Measurements from ENCODE around the gene RTN4R. TPM values are rescaled to one million over a fixed set of nuclear protein-coding genes. Genes with fewer than 3 reads are reported as not detected.

Gene RTN4R
- total RNA-seq, 1 donor from 2014 or later: 36.0 TPM

DNA sequence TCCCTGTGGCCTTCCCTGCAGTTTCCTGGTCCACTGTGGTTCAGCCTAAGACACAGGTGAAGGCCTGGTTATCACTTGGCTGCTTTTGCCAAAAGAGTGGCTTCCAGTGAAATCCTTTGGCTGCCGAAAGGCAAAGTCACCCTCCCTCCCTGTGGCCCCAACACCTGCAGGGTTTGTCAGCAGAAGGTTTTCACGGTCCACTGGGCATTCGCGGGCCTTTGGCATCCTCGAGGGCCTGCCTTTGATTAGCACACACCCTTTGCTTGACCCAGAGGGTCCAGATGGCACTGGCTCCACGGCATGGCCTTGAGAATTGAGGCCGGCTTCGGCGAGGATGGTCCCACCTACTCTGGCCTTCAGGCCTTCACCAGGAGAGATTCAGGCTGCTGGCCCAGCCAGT lies 35.3 kb downstream of the RTN4R start:
- Mint-ChIP-seq H3K9me3 (ENCODE audit: low read depth) (no peaks in the 10 kb centered on the region), H3K36me3 (ENCODE audit: insufficient read depth) (no peaks in the 10 kb centered on the region), H3K27ac (no peak overlapping the region), H3K4me3 (ENCODE audit: low read depth) (no peak overlapping the region), H3K27me3 (peaks cover 7% of the 10 kb centered on the region), H3K4me1 (ENCODE audit: low read depth) (peaks cover 7% of the 10 kb centered on the region)
- TF ChIP-seq, protein P1, sequence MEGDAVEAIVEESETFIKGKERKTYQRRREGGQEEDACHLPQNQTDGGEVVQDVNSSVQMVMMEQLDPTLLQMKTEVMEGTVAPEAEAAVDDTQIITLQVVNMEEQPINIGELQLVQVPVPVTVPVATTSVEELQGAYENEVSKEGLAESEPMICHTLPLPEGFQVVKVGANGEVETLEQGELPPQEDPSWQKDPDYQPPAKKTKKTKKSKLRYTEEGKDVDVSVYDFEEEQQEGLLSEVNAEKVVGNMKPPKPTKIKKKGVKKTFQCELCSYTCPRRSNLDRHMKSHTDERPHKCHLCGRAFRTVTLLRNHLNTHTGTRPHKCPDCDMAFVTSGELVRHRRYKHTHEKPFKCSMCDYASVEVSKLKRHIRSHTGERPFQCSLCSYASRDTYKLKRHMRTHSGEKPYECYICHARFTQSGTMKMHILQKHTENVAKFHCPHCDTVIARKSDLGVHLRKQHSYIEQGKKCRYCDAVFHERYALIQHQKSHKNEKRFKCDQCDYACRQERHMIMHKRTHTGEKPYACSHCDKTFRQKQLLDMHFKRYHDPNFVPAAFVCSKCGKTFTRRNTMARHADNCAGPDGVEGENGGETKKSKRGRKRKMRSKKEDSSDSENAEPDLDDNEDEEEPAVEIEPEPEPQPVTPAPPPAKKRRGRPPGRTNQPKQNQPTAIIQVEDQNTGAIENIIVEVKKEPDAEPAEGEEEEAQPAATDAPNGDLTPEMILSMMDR (IDR thresholded peaks at IDR 0.05; ENCODE audit: unreplicated experiment): no peak
- DNase-seq (ENCODE audit: low spot score, unreplicated experiment): no peak

DNA sequence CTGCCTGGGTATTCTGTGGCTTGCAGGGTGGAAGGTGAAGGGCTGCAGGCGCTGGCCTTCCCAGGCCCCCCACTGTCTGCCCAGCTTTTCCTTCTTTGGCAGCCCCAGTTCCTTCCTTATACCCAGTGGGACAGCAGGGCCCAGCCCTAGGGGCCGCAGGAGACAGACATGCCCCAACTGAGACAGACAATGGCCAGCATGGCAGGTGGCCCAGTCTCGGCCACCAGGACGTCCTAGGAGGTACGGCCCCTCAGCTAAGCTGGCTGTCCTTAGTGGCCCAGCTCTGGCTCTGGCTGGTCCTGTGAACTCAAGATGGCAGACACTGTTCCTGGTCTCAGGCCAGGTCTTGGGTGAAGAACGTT lies 35.9 kb downstream of the RTN4R start:
- no peaks in the 10 kb centered on the region for H3K9me3 Mint-ChIP-seq (ENCODE audit: low read depth)
- peaks cover 7% of the 10 kb centered on the region for H3K4me1 Mint-ChIP-seq (ENCODE audit: low read depth)
- no peaks in the 10 kb centered on the region for H3K36me3 Mint-ChIP-seq (ENCODE audit: insufficient read depth)
- H3K4me3 Mint-ChIP-seq (ENCODE audit: low read depth): no peak overlapping the region
- peaks cover 7% of the 10 kb centered on the region for H3K27me3 Mint-ChIP-seq
- no peak for DNase-seq (ENCODE audit: low spot score, unreplicated experiment)
- no peak overlapping the region for H3K27ac Mint-ChIP-seq
- TF ChIP-seq, protein P1 (IDR thresholded peaks at IDR 0.05; ENCODE audit: unreplicated experiment): no peak

DNA sequence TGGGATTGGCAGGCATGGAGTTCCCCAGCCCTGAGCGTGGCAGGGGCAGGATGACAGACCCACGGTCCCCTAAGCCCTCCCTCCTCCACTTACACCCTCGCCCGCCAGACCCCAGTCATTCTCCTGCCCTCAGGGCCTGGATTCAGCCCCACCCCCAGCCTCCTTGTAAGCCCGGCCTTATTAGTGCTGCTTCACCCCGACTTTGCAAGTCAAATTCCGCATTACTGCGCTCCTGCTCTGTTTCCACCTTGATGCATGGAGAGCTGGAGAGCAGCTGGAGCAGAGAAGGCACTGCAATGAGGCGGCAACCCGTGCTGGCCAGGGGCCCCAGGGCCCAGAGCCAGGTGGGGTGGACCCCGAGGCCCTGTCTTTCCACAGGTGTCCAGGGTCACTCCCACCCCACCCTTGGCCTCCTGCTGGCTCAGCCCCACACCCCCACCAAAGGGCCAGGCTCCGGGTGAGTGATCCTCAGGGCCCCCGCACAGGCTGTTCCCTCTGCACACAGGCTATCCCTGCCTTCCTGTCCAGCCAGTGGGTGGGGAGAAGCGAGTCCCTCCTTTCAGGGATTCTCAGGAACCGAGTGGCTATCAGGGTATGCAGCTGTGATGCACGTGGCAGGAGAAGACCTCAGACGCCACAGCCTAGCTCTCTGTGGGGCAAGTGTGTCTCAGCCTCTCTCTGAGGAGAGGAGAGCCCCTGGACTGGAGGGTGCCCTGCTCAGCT lies 36.4 kb downstream of the RTN4R start:
- Mint-ChIP-seq H3K4me3 (ENCODE audit: low read depth) (no peak overlapping the region), H3K27me3 (peaks cover 7% of the 10 kb centered on the region), H3K9me3 (ENCODE audit: low read depth) (no peaks in the 10 kb centered on the region), H3K4me1 (ENCODE audit: low read depth) (peaks cover 7% of the 10 kb centered on the region), H3K36me3 (ENCODE audit: insufficient read depth) (no peaks in the 10 kb centered on the region), H3K27ac (no peak overlapping the region)
- DNase-seq (ENCODE audit: low spot score, unreplicated experiment): no peak
- TF ChIP-seq, protein P1 (IDR thresholded peaks at IDR 0.05; ENCODE audit: unreplicated experiment): no peak

DNA sequence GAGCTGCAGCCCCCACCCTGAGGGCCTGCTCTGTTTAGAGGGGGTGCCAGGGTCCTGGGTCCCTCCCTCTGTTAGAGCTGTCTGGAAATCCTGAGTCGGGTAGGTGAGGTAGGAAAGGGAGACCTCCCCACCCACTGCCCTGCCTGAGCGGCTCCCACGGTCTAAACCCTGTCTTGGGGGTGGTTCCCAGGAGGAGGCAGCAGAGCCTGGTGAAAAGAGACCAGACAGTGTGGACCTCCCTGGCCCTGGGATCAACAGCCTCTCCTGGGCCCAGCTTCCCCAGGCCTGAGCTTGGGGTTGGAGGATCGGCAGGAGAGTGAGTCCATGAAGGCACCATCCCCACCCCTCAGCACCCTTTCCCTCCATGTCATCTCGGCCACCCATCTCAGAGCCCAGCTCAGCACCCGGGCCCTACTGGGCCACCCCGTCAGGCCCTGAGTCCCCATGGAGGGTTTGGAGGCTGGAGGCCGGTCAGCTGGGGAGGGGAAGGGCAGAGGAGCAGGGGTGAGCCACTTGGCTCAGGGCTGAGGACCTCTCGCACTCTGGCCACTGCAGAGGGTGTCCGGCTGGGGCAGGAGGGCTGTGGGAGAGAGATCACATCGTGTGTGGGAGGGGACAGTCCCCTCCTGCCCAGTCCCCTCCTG lies 37.2 kb downstream of the RTN4R start:
- peaks cover 7% of the 10 kb centered on the region for H3K27me3 Mint-ChIP-seq
- no peak overlapping the region for H3K4me3 Mint-ChIP-seq (ENCODE audit: low read depth)
- H3K36me3 Mint-ChIP-seq (ENCODE audit: insufficient read depth): no peaks in the 10 kb centered on the region
- H3K27ac Mint-ChIP-seq: no peak overlapping the region
- H3K4me1 Mint-ChIP-seq (ENCODE audit: low read depth): peaks cover 7% of the 10 kb centered on the region
- H3K9me3 Mint-ChIP-seq (ENCODE audit: low read depth): no peaks in the 10 kb centered on the region
- TF ChIP-seq, protein P1 (IDR thresholded peaks at IDR 0.05; ENCODE audit: unreplicated experiment): no peak
- DNase-seq (ENCODE audit: low spot score, unreplicated experiment): no peak

DNA sequence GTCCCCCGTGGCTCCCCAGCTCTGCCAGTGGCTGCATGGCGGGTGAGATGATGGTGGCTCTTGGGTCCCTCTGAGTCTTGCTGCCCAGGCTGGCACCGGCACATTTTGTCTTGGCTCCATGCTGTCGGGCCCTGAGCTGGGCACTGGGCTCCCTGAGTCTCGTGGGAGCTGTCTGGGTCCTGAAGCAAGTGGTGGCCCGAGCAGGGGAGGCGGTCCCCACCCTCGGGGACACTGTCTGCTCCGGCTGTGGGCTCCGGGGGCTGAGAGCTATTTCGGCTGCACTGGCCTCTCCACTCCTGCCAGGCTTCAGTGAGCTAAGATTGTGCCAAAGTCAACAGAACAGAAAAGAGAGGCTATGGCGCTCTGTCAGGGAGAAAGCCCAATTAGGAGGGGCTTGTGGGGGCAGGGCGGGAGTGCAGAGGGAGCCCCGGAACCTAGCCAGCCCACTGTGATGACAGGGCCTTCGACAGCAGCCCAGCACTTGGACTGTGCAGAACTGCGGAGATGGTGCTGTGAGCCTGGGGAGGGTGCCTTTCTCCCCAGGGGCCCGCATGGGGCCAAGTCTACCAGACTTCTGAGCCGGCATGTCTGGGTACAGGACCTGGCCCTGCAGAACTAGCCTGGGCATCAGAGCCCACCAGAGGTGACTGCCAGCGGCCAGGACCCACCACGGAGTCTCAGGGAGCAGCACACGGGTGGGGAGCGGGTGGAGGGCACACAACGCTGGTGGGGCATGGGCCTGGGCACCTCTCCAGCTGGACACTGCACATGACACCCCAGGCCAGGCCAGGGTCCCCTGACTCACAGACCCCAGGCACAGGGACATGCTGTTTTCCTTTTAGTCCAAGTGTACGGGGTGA lies 38.0 kb downstream of the RTN4R start:
- H3K27me3 Mint-ChIP-seq: peaks cover 4% of the 10 kb centered on the region
- TF ChIP-seq, protein P1 (IDR thresholded peaks at IDR 0.05; ENCODE audit: unreplicated experiment): no peak
- no peaks in the 10 kb centered on the region for H3K36me3 Mint-ChIP-seq (ENCODE audit: insufficient read depth)
- H3K4me1 Mint-ChIP-seq (ENCODE audit: low read depth): peaks cover 5% of the 10 kb centered on the region
- H3K27ac Mint-ChIP-seq: no peak overlapping the region
- DNase-seq (ENCODE audit: low spot score, unreplicated experiment): no peak
- no peak overlapping the region for H3K4me3 Mint-ChIP-seq (ENCODE audit: low read depth)
- H3K9me3 Mint-ChIP-seq (ENCODE audit: low read depth): no peaks in the 10 kb centered on the region

Measured in progenitor cell of endocrine pancreas (in vitro differentiated cells).